HG02642 (cell line): ENCODE measurements around the gene ARAF.
A peak's percentile ranks its signal among the peaks of the same experiment; 100 is the strongest.

Experiments used
- ATAC-seq: cut with Tn5 transposase; IDR thresholded peaks from one replicate; pipeline ENCODE4 v1.9.1; 2021; ENCODE audit warnings: mild to moderate bottlenecking; ENCODE audit not compliant: unreplicated experiment, poor library complexity

ARAF gene

DNA sequence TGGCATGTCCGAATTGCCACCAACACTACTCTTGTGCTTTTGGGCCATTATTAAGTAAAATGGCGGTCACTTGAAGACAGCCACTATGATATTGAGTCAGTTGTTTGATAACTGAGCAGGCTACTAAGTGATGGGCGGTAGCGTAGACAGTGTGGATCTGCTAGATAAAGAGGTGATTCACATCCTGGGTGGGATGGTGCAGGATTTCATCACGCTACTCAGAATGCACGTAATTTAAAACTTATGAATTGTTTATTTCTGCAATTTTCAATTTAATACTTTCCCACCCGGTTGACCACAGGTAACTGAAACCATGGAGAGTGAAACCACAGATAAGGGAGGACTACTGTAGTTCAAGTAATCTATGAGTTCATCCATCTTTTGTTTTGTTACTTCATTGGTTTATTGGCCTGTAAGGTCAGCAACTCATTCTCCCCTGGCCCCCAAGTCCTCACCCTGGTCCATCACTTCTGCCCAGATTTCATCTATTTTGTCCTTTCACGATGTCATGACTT, 2.9 kb downstream of the ARAF start:
- ATAC-seq: no peak

GRCh38 chrX:47564438-47565085, 3.6 kb downstream of the ARAF start:
- ATAC-seq: no peak

GRCh38 chrX:47566841-47567240, 5.8 kb downstream of the ARAF start:
- ATAC-seq: no peak

DNA sequence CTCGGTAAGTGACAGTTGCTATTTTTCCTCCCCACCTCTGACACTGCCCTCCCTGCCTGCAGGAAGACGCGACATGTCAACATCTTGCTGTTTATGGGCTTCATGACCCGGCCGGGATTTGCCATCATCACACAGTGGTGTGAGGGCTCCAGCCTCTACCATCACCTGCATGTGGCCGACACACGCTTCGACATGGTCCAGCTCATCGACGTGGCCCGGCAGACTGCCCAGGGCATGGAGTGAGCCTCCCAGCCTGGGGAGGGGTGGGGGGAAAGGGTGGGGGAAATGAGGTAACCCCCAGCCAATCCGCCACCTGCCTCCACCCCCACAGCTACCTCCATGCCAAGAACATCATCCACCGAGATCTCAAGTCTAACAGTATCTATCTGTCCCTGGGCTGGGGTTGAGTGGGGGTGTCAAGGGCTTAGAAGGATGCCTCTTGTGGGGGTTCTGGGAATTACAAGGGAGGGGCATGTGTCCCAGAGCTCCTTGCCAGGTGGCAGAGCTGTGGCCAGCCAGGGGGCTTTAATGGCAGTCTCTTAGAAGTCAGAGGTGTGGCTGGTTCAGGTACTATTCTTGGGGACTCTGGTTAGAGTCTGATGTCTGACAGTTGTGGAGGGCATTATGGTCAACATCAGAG, 7.8 kb downstream of the ARAF start:
- ATAC-seq: no peak

DNA sequence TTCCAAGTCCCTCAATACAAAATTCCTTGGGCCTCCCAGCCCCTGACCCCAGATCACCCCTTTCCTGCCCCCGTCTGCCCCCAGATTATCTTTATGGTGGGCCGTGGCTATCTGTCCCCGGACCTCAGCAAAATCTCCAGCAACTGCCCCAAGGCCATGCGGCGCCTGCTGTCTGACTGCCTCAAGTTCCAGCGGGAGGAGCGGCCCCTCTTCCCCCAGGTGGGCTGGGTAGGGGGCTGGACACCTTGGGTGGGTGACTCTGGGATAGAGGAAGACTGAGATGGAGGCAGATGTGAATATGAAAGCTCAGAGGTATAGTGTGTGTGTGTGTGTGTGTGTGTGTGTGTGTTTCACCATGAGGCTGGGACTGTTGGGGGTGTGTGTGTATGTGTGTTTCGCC, 9.8 kb downstream of the ARAF start:
- ATAC-seq: no peak

GRCh38 chrX:47571215-47571614, 10.2 kb downstream of the ARAF start:
- no peak for ATAC-seq

DNA sequence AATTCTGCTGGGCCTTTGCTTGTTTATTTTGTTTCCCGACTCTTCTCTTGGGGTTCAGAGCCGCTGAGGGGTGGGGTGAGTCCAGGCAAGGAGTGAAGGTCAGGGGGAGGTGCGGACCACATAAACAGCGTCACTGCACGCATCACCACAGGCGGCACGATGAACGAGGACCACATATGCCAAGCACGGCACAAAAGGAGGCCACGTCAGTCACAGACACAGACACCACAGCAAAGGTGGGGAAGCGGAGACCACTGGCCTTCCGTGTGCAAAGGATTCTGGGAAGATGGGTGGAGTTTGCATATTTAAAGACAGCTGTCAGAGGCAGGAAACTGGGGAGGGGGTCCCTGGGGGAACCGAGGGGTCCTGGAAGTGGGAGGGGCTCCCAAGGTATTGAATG, 10.9 kb downstream of the ARAF start:
- no peak for ATAC-seq

DNA sequence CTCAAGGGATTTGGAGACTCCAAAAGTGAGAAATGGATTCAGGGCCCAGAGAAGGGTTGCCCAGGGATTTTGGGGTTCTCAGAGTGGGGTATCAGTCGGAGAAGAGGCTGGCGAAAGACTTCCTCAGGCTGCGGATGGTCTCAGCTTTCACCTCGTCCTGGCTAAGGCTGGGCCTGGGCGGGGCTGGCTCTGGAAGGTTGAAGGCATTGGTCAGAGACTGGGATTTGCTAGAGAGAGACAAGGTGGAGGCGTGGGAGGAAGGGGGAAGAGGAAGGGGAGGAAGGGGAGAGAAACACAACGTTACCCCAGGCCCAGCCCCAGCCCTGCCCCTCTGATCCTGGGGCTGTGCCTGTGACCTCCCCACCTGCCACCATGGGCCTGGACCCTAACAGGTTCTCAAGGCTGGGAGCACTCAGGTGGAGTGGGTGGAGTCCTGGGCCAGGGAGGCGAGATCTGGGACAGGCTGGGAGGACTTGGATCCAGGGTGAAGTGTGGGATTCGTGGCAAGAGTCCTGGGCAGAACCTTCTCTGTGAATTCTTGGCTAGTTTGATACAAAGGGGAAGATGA, 11.9 kb downstream of the ARAF start:
- ATAC-seq: no peak

- ATAC-seq: no peak
Observed at GRCh38 chrX:47573341-47574075, 12.5 kb downstream of the ARAF start.

DNA sequence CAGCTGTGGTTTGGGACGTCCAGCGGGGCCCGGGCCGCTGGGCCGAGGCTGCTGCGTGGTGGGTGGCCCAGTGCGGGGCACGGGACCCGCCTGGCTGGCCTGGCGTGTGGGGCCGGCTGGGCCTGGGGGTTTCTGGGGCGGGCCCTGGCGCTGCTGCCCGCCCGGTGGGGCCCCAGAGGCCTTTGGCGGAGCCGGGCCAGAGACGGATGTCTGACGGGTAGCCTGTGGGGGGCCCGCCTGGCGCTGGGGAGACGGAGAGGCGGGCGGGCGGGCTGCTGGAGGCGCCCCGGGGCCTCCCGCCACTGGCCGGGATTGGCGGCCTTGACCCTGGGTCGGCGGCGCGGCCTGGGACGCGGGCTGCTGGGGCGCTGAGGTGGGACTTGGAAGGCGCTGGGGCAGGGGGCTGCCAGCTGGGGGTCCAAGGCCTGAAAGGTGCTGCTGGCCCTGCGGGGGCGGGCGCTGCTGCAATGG, 13.1 kb downstream of the ARAF start:
- ATAC-seq: no peak

DNA sequence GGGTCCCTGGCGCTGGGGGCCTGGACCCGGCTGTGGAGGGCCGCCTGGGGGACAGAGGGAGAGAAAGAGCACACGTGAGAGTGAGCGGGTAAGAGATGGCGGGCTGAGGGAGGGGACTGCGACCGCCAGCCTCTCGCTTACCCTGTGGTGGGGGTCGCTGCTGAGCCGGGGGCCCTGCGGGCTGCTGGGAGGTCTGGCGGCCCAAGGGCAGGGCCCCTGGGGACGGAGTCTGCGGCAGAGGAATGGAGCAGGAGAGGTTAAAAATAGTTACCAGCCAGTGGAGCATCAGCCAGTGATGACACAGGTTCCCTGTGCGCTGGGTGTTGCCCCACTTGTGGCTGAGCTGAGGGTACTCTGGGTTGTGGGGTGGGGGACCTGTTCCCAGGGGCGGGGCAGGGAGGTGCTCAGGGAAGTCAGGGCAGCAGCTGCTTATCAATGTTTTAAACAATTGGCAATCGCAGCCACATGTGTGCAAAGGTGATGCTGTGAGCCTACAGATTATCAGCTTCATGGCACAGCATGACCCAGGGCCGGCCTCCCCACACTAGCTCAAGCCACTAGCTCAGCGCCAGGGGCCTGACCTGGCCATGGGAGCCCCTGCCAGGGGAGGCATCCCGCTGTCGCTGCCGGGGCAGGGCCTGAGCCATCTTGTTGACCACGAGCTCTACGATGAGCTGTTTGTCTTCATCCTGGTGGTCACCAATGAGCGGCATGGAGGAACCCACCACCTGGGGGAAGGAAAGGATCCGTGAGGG, 13.7 kb downstream of the ARAF start:
- no peak for ATAC-seq

GRCh38 chrX:47576021-47576898, 15.3 kb downstream of the ARAF start:
- no peak for ATAC-seq

DNA sequence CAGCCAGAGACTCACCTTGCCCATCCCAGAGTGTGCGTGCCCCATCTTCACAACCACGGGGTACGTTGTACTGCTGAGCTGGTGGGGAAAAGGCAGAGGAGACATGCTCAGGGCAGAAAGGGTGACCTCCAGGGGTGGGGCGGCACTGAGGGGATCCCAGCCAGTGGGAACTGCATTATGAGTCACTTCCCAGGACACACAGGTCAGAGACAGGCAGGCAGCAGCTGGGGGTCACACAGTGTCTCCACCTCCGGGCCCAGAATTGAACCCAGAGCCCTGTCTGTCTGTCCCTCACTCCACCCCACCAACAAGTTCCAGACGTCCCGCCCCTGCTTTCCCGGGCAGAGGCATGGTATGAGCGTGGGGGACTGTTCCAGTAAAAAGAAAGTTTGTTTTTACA, 16.4 kb downstream of the ARAF start:
- ATAC-seq: no peak

DNA sequence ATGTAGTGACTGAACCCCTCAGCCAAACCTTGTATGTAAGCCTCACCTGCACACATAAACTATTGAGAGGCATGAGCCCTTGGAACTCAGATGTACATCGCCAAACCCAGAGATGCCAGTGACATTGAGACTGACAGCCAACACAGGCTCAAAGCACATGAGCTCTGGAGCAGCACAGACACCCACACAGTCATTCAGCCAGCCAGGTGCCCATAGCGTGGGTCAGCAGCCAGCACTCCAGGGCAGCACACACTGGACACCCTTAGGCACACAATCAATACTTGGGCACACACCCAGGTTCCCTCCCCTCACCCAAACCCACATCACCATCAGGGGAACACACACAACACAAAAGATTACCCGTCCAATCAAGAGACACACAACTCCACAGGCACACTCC, 16.9 kb downstream of the ARAF start:
- ATAC-seq: no peak

GRCh38 chrX:47578692-47579091, 17.7 kb downstream of the ARAF start:
- no peak for ATAC-seq

- no peak for ATAC-seq
Observed at GRCh38 chrX:47579537-47579936, 18.5 kb downstream of the ARAF start.

- ATAC-seq: peak; percentile 90
Observed at GRCh38 chrX:47581731-47582647, 21.0 kb downstream of the ARAF start, which contains the start of gene TIMP1. TSS of gene TIMP1 (plus strand) at chrX:47582436. CDS start at chrX:47583416, 980 bp downstream.

DNA sequence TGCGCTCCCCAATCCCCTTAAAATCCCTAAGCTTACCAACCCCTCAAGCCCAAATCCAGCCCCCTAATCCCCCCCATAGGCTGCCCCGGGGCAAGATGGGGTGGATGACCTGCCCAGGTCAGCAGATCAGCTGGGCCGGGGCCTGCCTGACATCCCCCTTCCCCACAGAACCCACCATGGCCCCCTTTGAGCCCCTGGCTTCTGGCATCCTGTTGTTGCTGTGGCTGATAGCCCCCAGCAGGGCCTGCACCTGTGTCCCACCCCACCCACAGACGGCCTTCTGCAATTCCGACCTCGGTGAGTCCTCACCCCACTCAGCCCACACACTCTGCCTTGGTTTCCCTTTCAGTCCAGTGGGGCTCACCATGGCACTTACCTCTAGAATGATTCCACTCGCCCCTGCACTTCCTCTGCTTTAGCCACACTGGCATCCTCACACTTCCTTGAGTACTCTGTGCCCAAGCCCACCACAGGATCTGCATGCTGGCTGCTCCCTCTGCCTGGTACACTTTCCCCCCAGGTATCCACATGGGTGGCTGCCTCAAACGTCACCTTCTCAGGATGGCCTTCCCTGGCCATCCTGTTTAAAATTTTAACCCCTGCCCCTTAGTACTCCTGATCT, 22.3 kb downstream of the ARAF start:
- no peak for ATAC-seq
